ENCODE results near the gene ATF5. TPM values are rescaled to one million over a fixed set of nuclear protein-coding genes. Genes with fewer than 3 reads are reported as not detected.

ATF5 gene
- total and polyA plus RNA-seq, 2 donors (not counting 1 experiment from before 2014, with no cell fraction given): 9.0 to 37.6 TPM

- Histone ChIP-seq H3K4me1 (ENCODE audit: control insufficient read depth in 2 of 2, insufficient read depth in 2 of 2, low read length in 2 of 2) (peaks cover 20 to 38% of the 10 kb centered on the region in 2 donors), H3K27me3 (replicated peaks in 1 of 4; ENCODE audit: control extremely low read depth in 1 of 4, control insufficient read depth in 3 of 4, insufficient read depth in 4 of 4, low read length in 3 of 4) (no peaks in the 10 kb centered on the region), H2AFZ (ENCODE audit: insufficient read depth, low read depth, low read length, poor library complexity, severe bottlenecking) (no peak overlapping the region), H3K9ac (ENCODE audit: low read length) (no peak overlapping the region), H3K36me3 (replicated peaks in 1 of 2; ENCODE audit: control extremely low read depth in 1 of 2, control insufficient read depth in 1 of 2, extremely low read depth in 1 of 2, insufficient read depth in 2 of 2, low read length in 1 of 2) (peaks cover 1 to 44% of the 10 kb centered on the region in 2 experiments), H3K4me3 (ENCODE audit: control extremely low read depth in 1 of 5, extremely low read depth in 1 of 5, insufficient read depth in 1 of 5, low read depth in 2 of 5, low read length in 4 of 5) (no peak overlapping the region), H3K9me3 (ENCODE audit: control extremely low read depth in 1 of 3, control insufficient read depth in 2 of 3, insufficient read depth in 1 of 3, low read length in 2 of 3) (peaks cover 0 to 3% (median 0%) of the 10 kb centered on the region in 3 donors), H3K79me2 (ENCODE audit: control insufficient read depth, insufficient read depth, low read length) (peaks cover 90% of the 10 kb centered on the region), H3K4me2 (replicated peaks; ENCODE audit: low read depth, low read length, poor library complexity, severe bottlenecking) (no peak overlapping the region), H4K20me1 (ENCODE audit: control insufficient read depth, insufficient read depth, low read length, poor library complexity, severe bottlenecking) (peaks cover 77% of the 10 kb centered on the region), H3K27ac (ENCODE audit: low read length in 2 of 2) (no peak overlapping the region)
- H3K27ac Mint-ChIP-seq: no peak overlapping the region
- peaks cover 69% of the 10 kb centered on the region for H3K4me1 Mint-ChIP-seq
- WGBS (ENCODE audit: insufficient coverage): 100% methylated on average over 4 of the region's 5 CpGs
- H3K9me3 Mint-ChIP-seq (ENCODE audit: insufficient read depth): no peaks in the 10 kb centered on the region
- ATAC-seq (ENCODE audit: low read depth) (no peak), DNase-seq (no peak)
- H3K27me3 Mint-ChIP-seq: no peaks in the 10 kb centered on the region
- CTCF ChIA-PET: no interaction called here
- TF ChIP-seq EZH2 (IDR thresholded peaks at IDR 0.05; ENCODE audit: borderline replicate concordance, insufficient read depth, low read depth, low read length, poor library complexity, severe bottlenecking) (no peak), CTCF (IDR thresholded peaks at IDR 0.05) (no peak)
- POLR2A ChIA-PET: interaction anchor here (0.7 kb wide), 1 partner anchor 348 kb away, joined by 9 read pairs; no protein-coding TSS in a partner anchor
- intact Hi-C loops (cut with micrococcal nuclease): loop anchor here (10.0 kb wide), 1 partner anchor 879 kb away; no protein-coding TSS in a partner anchor
- H3K4me3 Mint-ChIP-seq: no peak overlapping the region
Observed at GRCh38 chr19:49925486-49925885, 3.5 kb upstream of the ATF5 start.

GRCh38 chr19:49926515-49926914, 2.5 kb upstream of the ATF5 start:
- Mint-ChIP-seq H3K4me3 (no peak overlapping the region), H3K27ac (peak overlapping the region; percentile 37), H3K4me1 (peaks cover 72% of the 10 kb centered on the region), H3K9me3 (ENCODE audit: insufficient read depth) (no peaks in the 10 kb centered on the region), H3K27me3 (no peaks in the 10 kb centered on the region)
- H3K27me3 ChIP-seq (replicated peaks in 1 of 4; ENCODE audit: control extremely low read depth in 1 of 4, control insufficient read depth in 3 of 4, insufficient read depth in 4 of 4, low read length in 3 of 4): no peaks in the 10 kb centered on the region
- H3K4me2 ChIP-seq (replicated peaks; ENCODE audit: low read depth, low read length, poor library complexity, severe bottlenecking): no peak overlapping the region
- peaks cover 0 to 3% (median 0%) of the 10 kb centered on the region in 3 donors for H3K9me3 ChIP-seq (ENCODE audit: control extremely low read depth in 1 of 3, control insufficient read depth in 2 of 3, insufficient read depth in 1 of 3, low read length in 2 of 3)
- peaks cover 66% of the 10 kb centered on the region for H4K20me1 ChIP-seq (ENCODE audit: control insufficient read depth, insufficient read depth, low read length, poor library complexity, severe bottlenecking)
- peaks cover 1 to 43% of the 10 kb centered on the region in 2 experiments for H3K36me3 ChIP-seq (replicated peaks in 1 of 2; ENCODE audit: control extremely low read depth in 1 of 2, control insufficient read depth in 1 of 2, extremely low read depth in 1 of 2, insufficient read depth in 2 of 2, low read length in 1 of 2)
- no peak overlapping the region for H2AFZ ChIP-seq (ENCODE audit: insufficient read depth, low read depth, low read length, poor library complexity, severe bottlenecking)
- no peak overlapping the region for H3K4me3 ChIP-seq (ENCODE audit: control extremely low read depth in 1 of 5, extremely low read depth in 1 of 5, insufficient read depth in 1 of 5, low read depth in 2 of 5, low read length in 4 of 5)
- H3K9ac ChIP-seq (ENCODE audit: low read length): no peak overlapping the region
- POLR2A ChIA-PET: interaction anchor here (0.6 kb wide), 1 partner anchor 1007 kb away, joined by 3 read pairs; no protein-coding TSS in a partner anchor
- CTCF ChIA-PET: interaction anchor here (1.1 kb wide), 1 partner anchor 31 kb away, joined by 3 read pairs; no protein-coding TSS in a partner anchor
- no peak for DNase-seq
- intact Hi-C loops (cut with micrococcal nuclease): loop anchor here (10.0 kb wide), 1 partner anchor 878 kb away; no protein-coding TSS in a partner anchor
- TF ChIP-seq CTCF (IDR thresholded peaks at IDR 0.05) (no peak), EZH2 (IDR thresholded peaks at IDR 0.05; ENCODE audit: borderline replicate concordance, insufficient read depth, low read depth, low read length, poor library complexity, severe bottlenecking) (no peak)
- H3K4me1 ChIP-seq (ENCODE audit: control insufficient read depth in 2 of 2, insufficient read depth in 2 of 2, low read length in 2 of 2): peaks cover 20 to 40% of the 10 kb centered on the region in 2 donors
- no peak overlapping the region for H3K27ac ChIP-seq (ENCODE audit: low read length in 2 of 2)
- WGBS (ENCODE audit: insufficient coverage): 95% methylated on average over 6 of the region's 10 CpGs
- H3K79me2 ChIP-seq (ENCODE audit: control insufficient read depth, insufficient read depth, low read length): peaks cover 79% of the 10 kb centered on the region
- ATAC-seq (ENCODE audit: low read depth): no peak

Data from B cell (primary cell).